PC-9 (cell line): Measurements from ENCODE around the gene OBSL1. TPM values are rescaled to one million over a fixed set of nuclear protein-coding genes. Genes with fewer than 3 reads are reported as not detected.

Experiments used
- BruUV-seq: library from RNA; stranded (reverse); fragments of 400-500 nt; replicated peaks from 2 replicates; lab custom pipeline; 2021; lab: Mats Ljungman, UMichigan
- CTCF ChIA-PET: fragments of 300-600 bp; sonication (Branson Sonifier 250); formaldehyde crosslinking; loops from one replicate; lab custom pipeline; 2022; ENCODE audit warnings: antibody characterized with exemption; lab: Charles Lee
- POLR2A ChIA-PET: fragments of 300-600 bp; sonication (Branson Sonifier 250); formaldehyde crosslinking; loops from one replicate; lab custom pipeline; 2022; ENCODE audit warnings: antibody characterized with exemption; ENCODE audit not compliant: unreplicated experiment; lab: Charles Lee
- DNase-seq, 2 experiments: peaks; one replicate each; pipeline versions ENCODE4 v3.0.0 to v3.0.0-alpha.2; 2015 to 2022; ENCODE audit warnings: mixed read lengths in 1 of 2
- H2AFZ ChIP-seq: fragments of 200-600 bp; sonication (generic); 2 replicates; pipeline ENCODE4 v1.8.1; 2017; ENCODE audit warnings: antibody characterized with exemption
- H3F3A ChIP-seq: fragments of 200-600 bp; sonication (generic); 2 replicates; pipeline ENCODE4 v1.8.1; 2017; ENCODE audit warnings: antibody characterized with exemption, mild to moderate bottlenecking, low read depth; ENCODE audit not compliant: insufficient read depth
- H3K27ac ChIP-seq: fragments of 200-600 bp; sonication (generic); 2 replicates; pipeline ENCODE4 v1.6.1; 2016; ENCODE audit warnings: mixed run types
- H3K27me3 ChIP-seq: fragments of 200-600 bp; sonication (generic); 2 replicates; pipeline ENCODE4 v1.6.1; 2016; ENCODE audit warnings: low read depth, mixed run types; ENCODE audit not compliant: insufficient read depth
- H3K36me3 ChIP-seq: fragments of 200-600 bp; sonication (generic); 2 replicates; pipeline ENCODE4 v1.6.1; 2016; ENCODE audit warnings: low read depth, mixed run types
- H3K4me1 ChIP-seq: fragments of 200-600 bp; sonication (generic); replicated peaks from 2 replicates; pipeline ENCODE4 v1.6.1; 2016; ENCODE audit warnings: mixed run types; ENCODE audit not compliant: insufficient read depth
- H3K4me2 ChIP-seq: fragments of 200-600 bp; sonication (generic); 2 replicates; pipeline ENCODE4 v1.6.1; 2017; ENCODE audit warnings: mixed run types
- H3K4me3 ChIP-seq: fragments of 200-600 bp; sonication (generic); 2 replicates; pipeline ENCODE4 v1.6.1; 2016; ENCODE audit warnings: mixed run types
- H3K79me2 ChIP-seq: fragments of 200-600 bp; sonication (generic); 2 replicates; pipeline ENCODE4 v1.6.1; 2017; ENCODE audit warnings: low read depth, mixed run types
- H3K9me2 ChIP-seq: fragments of 200-600 bp; sonication (generic); 2 replicates; pipeline ENCODE4 v1.8.1; 2017; ENCODE audit warnings: mild to moderate bottlenecking; ENCODE audit not compliant: insufficient read depth
- H3K9me3 ChIP-seq: fragments of 200-600 bp; sonication (generic); 2 replicates; pipeline ENCODE4 v1.8.1; 2016; ENCODE audit warnings: low read depth; ENCODE audit not compliant: insufficient read depth
- H4K20me1 ChIP-seq: fragments of 200-600 bp; sonication (generic); 2 replicates; pipeline ENCODE4 v1.8.1; 2017; ENCODE audit not compliant: insufficient read depth
- EZH2 ChIP-seq: fragments of 200-600 bp; sonication (generic); IDR thresholded peaks from 2 replicates; pipeline ENCODE4 v1.8.0; 2017; ENCODE audit warnings: antibody characterized with exemption, low read depth
- intact Hi-C: fragments of 100-400 bp; cut with micrococcal nuclease; formaldehyde crosslinking; loops from one replicate; pipeline ENCODE4 v1.10.0; 2022; ENCODE audit not compliant: unreplicated experiment
- total RNA-seq: library from RNA; stranded (reverse); gene quantifications from 2 replicates; pipeline ENCODE4 v1.2.3, GENCODE V29; 2021
- TF ChIP-seq, protein P1 (sequence below): fragments of 200-600 bp; sonication (generic); conservative IDR thresholded peaks from 2 replicates; pipeline ENCODE4 v1.6.1; 2017; ENCODE audit warnings: mixed run types, antibody characterized with exemption, mild to moderate bottlenecking, moderate library complexity

The OBSL1 gene
- total RNA-seq, 1 experiment from 2014 or later = 110 TPM

DNA sequence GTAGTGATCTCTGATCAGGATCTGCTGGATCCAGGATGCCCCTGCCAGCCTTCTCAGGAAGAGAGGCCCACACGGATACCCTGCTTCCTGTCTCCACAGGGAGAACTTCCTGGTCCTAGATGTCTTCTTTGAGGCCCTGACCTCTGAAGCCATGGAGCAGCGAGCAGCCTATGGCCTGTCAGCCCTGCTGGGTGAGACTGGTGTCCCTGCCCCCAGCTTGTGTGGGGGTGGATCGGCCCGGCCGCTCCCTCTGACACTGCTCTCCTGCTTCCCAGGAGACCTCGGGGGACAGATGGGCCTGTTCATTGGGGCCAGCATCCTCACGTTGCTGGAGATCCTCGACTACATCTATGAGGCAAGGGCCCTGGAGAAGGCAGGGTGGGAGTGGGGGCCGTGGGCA, 34.4 kb downstream of the OBSL1 start:
- H3K36me3 ChIP-seq = peaks cover 10% of the 10 kb centered on the region
- H2AFZ ChIP-seq = no peak overlapping the region
- peaks cover 11% of the 10 kb centered on the region; the same call in 1 of the 2 replicates for H3F3A ChIP-seq
- BruUV-seq = no TSS peak
- H3K27ac ChIP-seq = no peak overlapping the region
- H3K27me3 ChIP-seq = peaks cover 5% of the 10 kb centered on the region; the same call in 1 of the 2 replicates
- no peak overlapping the region for H3K4me2 ChIP-seq
- peaks cover 8% of the 10 kb centered on the region for H3K79me2 ChIP-seq
- DNase-seq = no peak
- H3K9me3 ChIP-seq = no peaks in the 10 kb centered on the region
- POLR2A ChIA-PET = no interaction called here
- peaks cover 23% of the 10 kb centered on the region for H4K20me1 ChIP-seq
- H3K4me1 ChIP-seq = no peaks in the 10 kb centered on the region; the same call in 1 of the 2 replicates
- CTCF ChIA-PET = no interaction called here
- TF ChIP-seq, protein P1, sequence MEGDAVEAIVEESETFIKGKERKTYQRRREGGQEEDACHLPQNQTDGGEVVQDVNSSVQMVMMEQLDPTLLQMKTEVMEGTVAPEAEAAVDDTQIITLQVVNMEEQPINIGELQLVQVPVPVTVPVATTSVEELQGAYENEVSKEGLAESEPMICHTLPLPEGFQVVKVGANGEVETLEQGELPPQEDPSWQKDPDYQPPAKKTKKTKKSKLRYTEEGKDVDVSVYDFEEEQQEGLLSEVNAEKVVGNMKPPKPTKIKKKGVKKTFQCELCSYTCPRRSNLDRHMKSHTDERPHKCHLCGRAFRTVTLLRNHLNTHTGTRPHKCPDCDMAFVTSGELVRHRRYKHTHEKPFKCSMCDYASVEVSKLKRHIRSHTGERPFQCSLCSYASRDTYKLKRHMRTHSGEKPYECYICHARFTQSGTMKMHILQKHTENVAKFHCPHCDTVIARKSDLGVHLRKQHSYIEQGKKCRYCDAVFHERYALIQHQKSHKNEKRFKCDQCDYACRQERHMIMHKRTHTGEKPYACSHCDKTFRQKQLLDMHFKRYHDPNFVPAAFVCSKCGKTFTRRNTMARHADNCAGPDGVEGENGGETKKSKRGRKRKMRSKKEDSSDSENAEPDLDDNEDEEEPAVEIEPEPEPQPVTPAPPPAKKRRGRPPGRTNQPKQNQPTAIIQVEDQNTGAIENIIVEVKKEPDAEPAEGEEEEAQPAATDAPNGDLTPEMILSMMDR = no peak
- TF ChIP-seq EZH2 = no peak
- no peaks in the 10 kb centered on the region for H3K9me2 ChIP-seq
- no peak overlapping the region for H3K4me3 ChIP-seq
- intact Hi-C loops = no loop called here

DNA sequence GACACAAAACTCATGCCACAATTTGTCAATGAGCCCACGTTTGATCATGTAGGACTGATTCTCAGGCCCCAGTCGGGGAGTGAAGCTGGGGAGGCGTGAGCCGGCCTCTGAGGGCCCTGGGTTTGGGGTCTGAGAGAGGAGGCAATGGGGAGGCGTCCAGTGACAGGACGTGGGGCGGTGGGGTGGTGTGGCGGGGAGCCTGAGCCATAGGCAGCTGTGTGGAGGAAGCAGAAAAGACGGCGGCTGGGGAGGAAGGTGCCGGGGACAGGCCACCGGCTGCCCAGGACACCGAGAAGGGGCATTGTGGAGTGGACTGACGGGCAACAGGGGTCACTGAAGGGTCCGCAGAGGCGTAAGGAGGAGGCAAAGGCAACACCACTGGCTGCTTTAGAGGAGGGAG, 34.9 kb downstream of the OBSL1 start:
- Histone ChIP-seq H3K36me3 (peaks cover 9% of the 10 kb centered on the region), H3K9me3 (no peaks in the 10 kb centered on the region), H3K4me1 (no peaks in the 10 kb centered on the region), H3K4me3 (no peak overlapping the region), H3K27ac (no peak overlapping the region), H3K79me2 (peaks cover 4% of the 10 kb centered on the region; the same call in 1 of the 2 replicates), H4K20me1 (peaks cover 21% of the 10 kb centered on the region), H3K27me3 (peaks cover 5% of the 10 kb centered on the region; the same call in 1 of the 2 replicates), H2AFZ (no peak overlapping the region), H3K4me2 (no peak overlapping the region), H3K9me2 (no peaks in the 10 kb centered on the region), H3F3A (peaks cover 11% of the 10 kb centered on the region; the same call in 1 of the 2 replicates)
- TF ChIP-seq EZH2 = no peak
- TF ChIP-seq, protein P1 = no peak
- intact Hi-C loops = no loop called here
- ChIA-PET POLR2A (no interaction called here), CTCF (no interaction called here)
- DNase-seq = no peak
- no TSS peak for BruUV-seq

DNA sequence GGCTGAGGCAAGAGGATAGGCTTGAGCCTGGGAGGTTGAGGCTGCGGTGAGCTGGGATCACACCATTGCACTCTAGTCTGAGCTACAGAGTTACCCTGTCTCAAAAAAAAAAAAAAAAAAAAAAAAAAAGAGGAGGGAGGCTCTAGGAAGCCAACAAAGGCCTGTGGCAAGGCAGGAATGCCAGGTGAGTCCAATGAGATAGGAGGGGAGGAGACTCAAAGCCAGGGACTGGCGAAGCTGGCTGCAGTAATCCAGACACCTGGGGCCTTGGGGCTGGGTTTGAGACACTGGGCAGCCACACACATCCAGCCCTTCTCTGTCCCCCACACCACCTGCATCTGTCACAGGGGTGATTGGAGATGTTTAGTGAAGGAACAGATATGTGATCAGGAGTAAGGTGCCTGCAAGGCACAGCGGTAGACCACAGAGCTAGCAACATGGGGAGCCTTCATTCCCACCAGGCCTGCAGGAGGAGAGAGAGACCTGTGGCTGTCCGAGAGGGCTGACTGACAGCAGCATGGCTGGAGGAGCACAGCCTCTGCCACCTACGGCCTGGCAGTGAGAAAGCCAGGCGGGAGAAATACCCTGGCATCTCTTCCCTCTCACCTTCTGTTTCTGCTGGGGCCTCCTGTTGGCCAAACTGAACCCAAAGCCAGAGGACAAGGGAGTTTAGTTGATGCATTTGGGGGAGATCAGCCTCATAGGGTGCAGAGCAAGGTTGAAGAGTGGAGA, 37.2 kb downstream of the OBSL1 start:
- Histone ChIP-seq H3K27me3 (peaks cover 13% of the 10 kb centered on the region), H3F3A (peaks cover 6% of the 10 kb centered on the region; the same call in 1 of the 2 replicates), H3K9me3 (no peaks in the 10 kb centered on the region), H4K20me1 (peaks cover 7% of the 10 kb centered on the region; the same call in 1 of the 2 replicates), H3K79me2 (no peaks in the 10 kb centered on the region), H3K27ac (no peak overlapping the region), H3K36me3 (no peaks in the 10 kb centered on the region), H3K9me2 (no peaks in the 10 kb centered on the region), H3K4me1 (no peaks in the 10 kb centered on the region), H3K4me2 (no peak overlapping the region), H3K4me3 (no peak overlapping the region), H2AFZ (no peak overlapping the region)
- intact Hi-C loops = loop anchor here (5.0 kb wide), 2 partner anchors 237 to 522 kb away; no protein-coding TSS in a partner anchor
- no TSS peak for BruUV-seq
- DNase-seq = peak; percentile 61 to 63
- POLR2A ChIA-PET = no interaction called here
- TF ChIP-seq, protein P1 = no peak
- no peak for TF ChIP-seq EZH2
- CTCF ChIA-PET = interaction anchor here (0.7 kb wide), 1 partner anchor 48 kb away, joined by 19 read pairs; no protein-coding TSS in a partner anchor
